Glomerular visceral epithelial cell (primary cell): ENCODE measurements around the gene OGA.
A peak's percentile ranks its signal among the peaks of the same experiment; 100 is the strongest.

ENCODE experiments used
- DNase-seq: peaks from one replicate; pipeline ENCODE4 v3.0.0-alpha.2; 2016; ENCODE audit errors: extremely low spot score

Gene OGA

DNA sequence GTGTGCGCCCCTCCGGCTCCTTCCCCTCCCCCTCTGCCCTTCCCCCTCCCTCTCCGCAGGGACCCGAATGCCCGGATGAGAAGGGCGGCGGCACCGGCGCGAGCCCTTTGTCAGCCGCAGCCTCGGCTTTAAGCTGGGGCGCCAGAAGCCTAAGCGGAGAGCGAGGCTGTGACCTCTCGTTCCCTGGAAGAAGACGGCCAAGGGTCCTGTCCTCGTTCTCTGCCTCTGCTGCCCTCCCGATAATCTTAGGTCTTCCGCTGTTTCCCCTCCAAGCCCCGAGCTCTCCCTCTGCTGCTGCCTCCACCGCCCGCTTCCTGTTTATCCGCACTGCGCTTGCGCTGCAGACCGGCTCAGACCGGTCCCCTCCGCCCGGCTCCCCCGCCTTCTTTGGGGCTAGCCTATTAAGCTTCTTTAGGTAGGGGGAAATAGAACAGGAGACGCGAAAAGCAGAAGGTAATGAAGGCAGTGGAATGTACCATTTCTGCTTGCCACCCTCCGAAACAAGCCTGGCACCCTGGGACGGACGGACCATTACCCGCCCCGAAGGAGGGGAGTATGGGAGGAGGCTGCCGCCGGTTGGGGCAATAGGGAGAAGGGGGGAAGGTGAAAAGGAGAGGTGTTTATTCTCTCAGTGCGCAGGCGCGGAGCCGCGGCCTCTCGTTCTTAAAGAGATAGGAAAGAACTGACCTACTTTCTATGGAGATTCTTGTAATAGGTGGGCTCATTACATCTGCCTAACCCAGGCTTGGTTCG lies at the start of gene OGA:
Gene OGA (minus strand): TSS at position 326 of the 753 bp plus-strand sequence. CDS start 422 bp downstream, outside the sequence.
- peak; percentile 100 for DNase-seq

DNA sequence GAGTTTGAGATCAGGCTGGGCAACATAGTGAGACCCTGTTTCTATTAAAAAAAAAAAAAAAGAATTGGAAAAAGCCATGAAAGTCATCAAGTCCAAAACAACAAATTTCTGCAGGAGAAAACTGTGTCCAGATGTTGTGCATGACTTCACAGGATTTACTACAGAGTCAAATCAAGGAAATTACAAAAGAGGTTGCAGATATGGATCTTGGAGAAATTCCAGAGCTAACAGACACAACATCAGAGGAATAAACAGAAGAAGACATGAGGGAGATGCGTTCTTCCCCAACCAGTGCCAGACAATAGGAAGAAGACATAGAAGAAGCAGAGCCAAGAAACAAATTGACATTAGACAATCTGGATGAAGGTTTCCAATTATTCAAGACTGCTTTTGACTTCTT lies 49.7 kb upstream of the OGA start:
- DNase-seq, result no peak

- DNase-seq, result no peak
Measured at GRCh38 chr10:101859530-101859929, 41.3 kb upstream of the OGA start.

DNA sequence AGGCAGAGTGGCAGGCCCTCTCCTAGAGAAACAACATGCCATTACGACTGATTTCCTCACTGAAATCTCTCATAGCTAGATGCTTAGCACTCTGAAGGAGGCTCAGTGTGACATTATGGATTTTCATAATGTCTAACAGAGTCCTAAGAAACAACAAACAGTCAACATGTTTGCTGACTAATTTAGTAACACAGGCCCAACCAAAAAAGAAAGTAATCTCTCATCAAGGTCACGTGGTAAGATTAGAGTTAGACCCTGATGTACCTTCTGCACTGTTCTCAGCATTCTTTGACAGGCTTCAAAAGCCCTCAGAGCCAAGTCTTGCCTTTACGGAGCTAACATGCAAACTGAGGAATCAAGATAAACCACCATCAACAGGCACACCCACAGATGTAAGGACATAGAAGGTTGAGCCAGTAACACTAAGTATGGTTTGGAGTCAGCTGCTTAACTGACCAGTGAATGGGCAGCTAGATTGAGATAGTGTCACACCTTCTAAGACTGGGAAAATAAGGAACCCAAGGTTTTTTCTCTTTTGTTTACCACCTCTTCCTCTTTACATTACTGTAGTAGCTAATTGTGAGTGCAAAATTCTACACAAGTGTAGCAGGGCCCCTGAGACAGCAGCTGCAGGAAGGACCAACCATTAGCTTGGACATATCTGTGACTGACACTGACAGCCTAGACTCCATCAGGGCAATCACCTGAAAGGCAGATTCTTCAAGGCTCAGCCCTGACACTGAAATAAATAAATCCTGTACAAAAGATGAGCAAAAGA lies 40.7 kb upstream of the OGA start:
- DNase-seq, result no peak

DNA sequence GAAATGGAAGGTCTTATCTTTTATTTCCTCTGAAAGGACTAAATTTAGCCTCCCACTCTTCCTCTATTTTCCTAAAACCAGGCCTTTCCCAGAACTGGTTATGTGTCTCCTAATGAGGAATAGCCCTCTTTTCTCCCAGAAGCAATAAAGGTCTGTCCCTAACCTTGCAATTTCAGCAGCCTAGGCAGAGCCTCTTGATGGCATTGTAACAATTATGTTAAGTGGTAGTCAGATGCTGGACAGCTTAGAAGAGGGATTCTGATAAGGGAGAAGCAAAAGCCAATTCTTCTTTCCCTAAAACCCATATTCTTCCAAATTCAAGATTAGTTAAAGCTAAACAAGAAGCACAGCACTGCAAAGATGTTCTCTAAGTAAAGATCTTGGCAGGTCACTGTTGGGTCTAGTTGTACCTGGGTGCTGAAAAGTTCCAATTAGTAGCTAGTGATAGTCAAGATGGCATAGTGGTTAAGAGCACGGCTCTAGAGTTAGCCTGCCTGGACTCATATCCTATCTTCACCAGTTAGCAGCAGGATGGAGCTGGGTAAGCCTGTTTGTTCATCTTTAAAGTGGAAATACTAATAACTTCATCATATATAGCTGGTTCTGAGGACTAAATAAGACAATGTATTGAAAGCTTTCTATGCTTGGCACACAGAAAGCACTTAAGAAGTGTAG lies 39.7 kb upstream of the OGA start:
- DNase-seq, result no peak

- DNase-seq, result no peak
Measured at GRCh38 chr10:101856626-101857025, 38.4 kb upstream of the OGA start.

DNA sequence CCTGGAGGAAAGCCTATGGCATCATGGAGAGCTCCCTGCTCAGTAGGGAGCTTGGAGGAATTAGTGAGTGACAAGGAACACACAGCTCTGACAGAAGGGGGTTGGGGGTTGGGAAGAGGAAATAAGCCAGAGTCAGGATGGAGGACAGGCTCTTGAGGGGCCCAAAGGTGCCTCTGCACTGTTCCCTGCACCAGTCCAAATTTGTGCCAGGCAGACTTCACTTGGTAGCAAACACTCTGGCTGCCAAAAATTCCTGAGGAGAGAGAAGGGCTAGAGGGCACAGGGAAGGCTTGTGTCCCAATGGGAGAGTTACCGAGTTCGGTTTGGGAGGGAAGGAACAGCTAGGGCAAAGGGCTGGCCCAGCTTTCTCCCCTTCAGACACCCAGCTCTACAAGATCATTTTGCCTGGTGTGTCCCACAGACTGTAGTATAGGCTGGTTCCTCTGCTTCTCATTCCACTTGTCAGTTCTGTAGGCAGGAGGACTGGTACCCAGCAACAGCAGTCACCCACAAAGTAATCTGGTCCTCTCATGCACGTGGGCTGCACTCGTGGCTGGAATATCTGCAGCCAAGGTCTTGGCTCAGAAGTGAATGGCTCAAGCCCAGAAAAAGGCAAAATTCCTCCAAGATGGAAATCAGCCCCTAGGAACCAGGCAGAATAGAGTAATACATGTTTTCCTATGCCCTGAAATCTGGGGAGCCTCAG lies 33.3 kb upstream of the OGA start:
- no peak for DNase-seq

DNA sequence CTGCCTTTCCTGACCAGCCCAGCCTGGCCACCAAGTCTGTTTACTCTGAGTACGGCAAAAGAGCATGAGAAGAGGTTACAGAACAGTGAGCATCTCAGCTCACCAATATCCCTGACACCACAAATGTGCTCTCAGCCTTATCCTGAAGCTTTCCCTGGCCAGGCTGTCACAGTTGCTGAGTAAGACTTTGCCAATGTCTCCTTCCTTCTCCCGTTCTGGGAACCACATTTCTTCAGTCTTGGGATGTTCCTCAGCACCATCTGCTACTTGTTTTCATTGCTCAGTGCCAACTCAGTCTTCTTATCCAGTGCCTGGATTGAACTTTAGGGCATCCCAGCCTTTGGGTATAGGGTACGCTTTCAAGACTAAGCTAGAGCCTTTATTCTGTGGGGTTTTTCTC lies 32.5 kb upstream of the OGA start:
- no peak for DNase-seq

- DNase-seq, result no peak
Measured at GRCh38 chr10:101848894-101849351, 30.7 kb upstream of the OGA start.

GRCh38 chr10:101848408-101848807 lies 30.2 kb upstream of the OGA start:
- DNase-seq, result no peak

DNA sequence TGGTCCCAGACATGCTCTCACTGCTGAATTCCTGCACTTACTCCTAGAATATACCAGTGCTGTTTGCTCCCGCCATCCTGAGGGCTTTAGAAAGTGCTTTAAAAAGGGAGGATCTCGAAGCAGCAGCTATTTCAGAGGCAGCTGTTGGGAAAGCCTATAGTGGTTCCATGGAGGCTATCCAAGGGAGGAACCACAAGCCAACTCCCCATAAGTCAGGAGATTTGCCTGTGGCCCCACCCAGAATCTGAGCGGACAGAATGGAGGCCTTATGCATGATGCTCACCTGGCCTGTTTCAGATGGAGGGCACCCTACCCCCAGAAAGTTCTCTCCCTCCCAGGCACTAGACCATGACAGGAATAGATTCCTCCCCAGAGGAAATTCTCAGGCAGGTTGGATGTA lies 27.6 kb upstream of the OGA start:
- DNase-seq, result no peak

DNA sequence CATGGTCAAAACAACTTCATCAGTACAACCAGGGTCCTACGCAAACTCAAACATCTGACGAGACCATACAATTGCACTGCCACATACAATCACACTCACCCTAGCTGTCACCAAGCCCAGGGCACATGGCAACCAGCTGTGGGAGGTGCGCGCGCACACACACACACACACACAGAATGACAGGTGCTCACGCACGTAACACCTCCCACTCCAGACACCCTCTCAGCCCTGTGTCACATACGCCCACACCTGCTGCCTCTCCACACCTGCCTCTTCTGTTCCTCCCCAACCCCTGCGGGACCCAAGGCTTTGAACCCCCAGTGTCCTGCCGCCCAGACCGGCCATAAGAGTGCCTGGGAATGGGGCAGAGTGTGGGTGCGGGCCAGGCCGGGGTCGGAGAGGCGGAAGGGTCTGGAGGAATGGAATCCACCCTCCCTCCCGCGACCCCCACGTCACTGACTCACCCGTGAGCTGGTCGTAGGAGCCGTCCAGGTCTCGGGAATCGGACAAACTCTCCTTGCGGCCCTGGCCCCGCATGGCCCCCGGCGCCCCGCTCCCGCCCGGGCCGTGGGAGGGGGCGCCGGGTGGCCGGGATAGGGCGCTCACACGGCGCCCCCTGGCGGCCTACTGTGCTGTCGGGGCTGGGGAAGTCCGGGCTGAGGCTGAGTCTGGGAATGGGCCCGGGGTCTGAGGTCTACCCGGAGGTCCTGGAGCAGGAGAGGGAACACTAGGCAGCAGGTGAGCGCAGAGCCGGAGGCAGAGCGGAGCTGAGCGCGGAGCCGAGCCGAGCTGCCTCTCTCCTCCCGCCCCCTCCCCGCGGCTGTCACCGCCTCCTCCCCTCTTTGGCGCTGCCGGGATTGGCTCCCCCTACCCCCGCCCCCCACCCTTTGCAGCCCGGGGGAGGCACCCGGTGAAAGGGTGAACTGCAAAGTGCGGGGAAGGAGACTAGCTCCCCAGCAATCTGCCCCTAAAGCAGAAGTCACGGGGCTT lies 25.1 kb upstream of the OGA start, which contains the start of gene KCNIP2:
Gene KCNIP2 (minus strand): TSS at position 769 of the 990 bp plus-strand sequence. CDS start 232 bp downstream, at position 537.
- no peak for DNase-seq

DNA sequence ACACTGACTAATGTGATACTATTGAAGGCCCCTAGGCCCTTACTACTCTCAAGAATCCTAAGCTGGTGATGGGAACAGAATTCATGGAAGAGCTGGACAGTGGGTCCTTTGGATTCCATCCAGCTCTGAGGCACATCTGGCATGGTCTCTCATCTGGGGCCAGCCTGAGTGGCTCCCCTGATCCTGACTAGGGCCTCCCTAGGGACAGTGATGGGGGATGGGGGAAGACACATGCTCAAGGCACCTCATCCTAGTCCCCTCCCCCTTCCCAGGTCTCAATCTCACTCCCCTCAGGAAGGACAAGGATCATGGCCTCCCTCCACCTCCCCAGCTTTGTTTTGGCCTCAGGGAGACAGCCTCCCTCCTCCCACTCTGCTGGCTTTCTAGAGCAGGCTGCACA lies 23.6 kb upstream of the OGA start:
- no peak for DNase-seq

GRCh38 chr10:101840741-101841453 lies 22.7 kb upstream of the OGA start:
- DNase-seq, result peak; percentile 78

DNA sequence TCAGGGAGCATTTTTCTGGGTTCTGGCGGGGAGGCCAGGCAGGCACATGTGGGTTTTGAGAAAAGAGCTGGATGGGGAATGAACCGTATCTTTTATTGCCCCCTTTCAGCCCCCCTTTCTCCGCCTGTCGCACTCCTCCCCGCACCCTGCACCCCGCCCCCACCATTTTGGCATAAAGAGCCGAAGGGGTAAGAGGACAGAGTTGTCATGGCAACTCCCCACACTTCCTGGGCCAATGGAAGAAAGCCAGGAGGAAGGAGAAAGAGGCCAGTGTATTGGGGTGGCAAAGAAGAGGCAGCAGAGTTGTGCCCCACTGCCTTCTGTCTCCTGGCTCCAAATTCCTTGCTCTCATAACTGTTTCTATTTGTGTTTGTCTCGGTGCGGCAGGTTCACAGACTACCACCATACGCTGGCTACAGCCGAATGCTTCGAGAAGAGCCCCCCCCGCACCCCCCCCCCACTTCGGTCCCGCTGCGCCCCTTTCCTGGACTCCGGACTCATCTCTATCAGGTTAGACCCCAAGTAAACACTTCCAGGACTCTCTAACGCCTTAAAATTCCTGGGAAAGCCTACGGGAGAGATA lies 21.9 kb upstream of the OGA start:
- no peak for DNase-seq

- no peak for DNase-seq
Measured at GRCh38 chr10:101839416-101840063, 21.3 kb upstream of the OGA start.

GRCh38 chr10:101839002-101839401 lies 20.8 kb upstream of the OGA start:
- DNase-seq, result no peak

DNA sequence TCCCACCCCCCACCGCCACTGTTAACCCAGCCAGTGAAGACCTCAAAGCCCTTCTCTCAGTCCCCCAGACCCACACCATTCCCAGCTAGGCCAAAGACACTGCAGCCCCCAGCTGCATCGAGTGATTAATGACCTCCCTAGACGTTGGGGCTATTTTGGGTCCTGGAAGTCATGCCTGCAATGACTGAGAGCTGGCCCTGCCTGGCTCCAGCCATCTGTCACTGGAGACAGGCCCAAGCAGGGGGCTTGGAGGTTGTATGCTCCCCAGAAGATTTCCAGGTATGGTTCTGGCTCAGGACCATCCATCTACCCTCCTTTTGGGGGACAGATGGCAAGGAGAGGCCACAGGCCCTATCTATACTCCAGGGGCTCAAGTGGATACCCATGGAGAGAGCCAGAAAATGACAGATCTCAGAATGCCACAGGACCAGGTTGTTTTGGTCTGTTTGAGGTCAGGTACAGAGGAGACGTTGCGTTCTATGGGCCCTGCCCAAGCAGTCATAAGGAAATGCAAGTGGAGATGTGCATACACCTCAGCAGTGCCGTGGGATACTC lies 20.2 kb upstream of the OGA start:
- no peak for DNase-seq

- no peak for DNase-seq
Measured at GRCh38 chr10:101837748-101838147, 19.5 kb upstream of the OGA start.
